A549 (cell line): ENCODE measurements around the gene METTL6.

Experiments used
- BHLHE40 ChIP-seq: IDR thresholded peaks from 2 replicates; pipeline ENCODE4 v1.6.1; 2012; ENCODE audit warnings: low read depth, low read length, inconsistent platforms
- CTCF ChIP-seq: fragments of >200 bp; sonication (Bioruptor Twin); formaldehyde crosslinking; IDR thresholded peaks from 3 replicates; pipeline ENCODE4 v1.5.1; 2016
- EHMT2 ChIP-seq: fragments of 200-600 bp; sonication (generic); IDR thresholded peaks from 2 replicates; pipeline ENCODE4 v1.6.1; 2016; ENCODE audit warnings: antibody characterized with exemption, low read depth, mild to moderate bottlenecking, moderate library complexity
- HDAC2 ChIP-seq: fragments of 200-600 bp; sonication (generic); IDR thresholded peaks from 2 replicates; pipeline ENCODE4 v1.6.1; 2016
- NR3C1 ChIP-seq: fragments of >200 bp; sonication (Bioruptor Twin); formaldehyde crosslinking; IDR thresholded peaks from 3 replicates; pipeline ENCODE4 v1.6.1; 2017
- PBX3 ChIP-seq: IDR thresholded peaks from 2 replicates; pipeline ENCODE4 v1.6.1; 2012
- POLR2A ChIP-seq: IDR thresholded peaks from 2 replicates; pipeline ENCODE4 v1.6.1; 2012; ENCODE audit warnings: mild to moderate bottlenecking, low read length
- REST ChIP-seq: fragments of 200-600 bp; sonication (generic); IDR thresholded peaks from 2 replicates; pipeline ENCODE4 v1.6.1; 2016; ENCODE audit warnings: antibody characterized with exemption, mild to moderate bottlenecking, moderate library complexity
- SMC3 ChIP-seq: fragments of >200 bp; sonication (Bioruptor Twin); formaldehyde crosslinking; IDR thresholded peaks from 3 replicates; pipeline ENCODE4 v1.6.1; 2018; ENCODE audit warnings: inconsistent platforms

- TF ChIP-seq EHMT2 (no peak), REST (no peak), POLR2A (no peak), CTCF (no peak), SMC3 (no peak), BHLHE40 (no peak), PBX3 (no peak), NR3C1 (no peak), HDAC2 (no peak)
These were observed 36.9 kb downstream of the METTL6 start for GRCh38 chr3:15390460-15390859.
